T-helper 22 cell (primary cell): ENCODE measurements around the gene MARF1.
"Not testable (repeated sequence)": the region's sequence is repeated elsewhere in the genome, so short reads cannot be mapped to it uniquely, and the experiment has no call there.

Experiments
- DNase-seq: peaks from one replicate; pipeline ENCODE4 v3.0.0-alpha.2; 2020; ENCODE audit warnings: low read depth

Gene MARF1

DNA sequence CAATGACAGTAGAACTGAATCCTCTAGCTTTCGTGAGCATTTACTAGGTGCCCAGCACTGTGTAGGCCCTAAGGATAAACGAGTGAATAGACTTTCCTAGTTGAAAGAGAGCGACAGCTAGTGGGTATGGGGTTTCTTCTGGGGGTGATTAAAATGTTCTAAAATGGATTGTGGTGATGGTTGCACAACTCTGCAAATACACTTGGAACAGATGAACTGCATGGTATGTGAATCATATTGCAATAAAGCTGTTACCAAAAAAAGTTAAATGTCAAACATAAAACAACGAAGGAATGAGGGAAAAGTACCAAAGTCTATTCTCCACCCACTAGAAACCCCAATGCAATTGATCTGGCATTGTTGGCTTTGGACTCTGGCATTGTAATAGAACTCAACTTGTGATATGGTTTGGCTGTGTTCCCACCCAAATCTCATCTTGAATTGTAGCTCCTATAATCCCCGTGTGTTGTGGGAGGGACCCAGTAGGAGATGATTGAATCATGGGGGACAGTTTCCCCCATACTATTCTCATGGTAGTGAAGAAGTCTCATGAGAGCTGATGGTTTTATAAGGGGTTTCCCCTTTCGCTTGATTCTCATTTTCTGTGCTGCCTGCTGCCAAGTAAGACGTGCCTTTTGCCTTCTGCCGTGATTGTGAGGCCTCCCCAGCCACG is 70.5 kb downstream of the MARF1 start:
- no peak for DNase-seq

DNA sequence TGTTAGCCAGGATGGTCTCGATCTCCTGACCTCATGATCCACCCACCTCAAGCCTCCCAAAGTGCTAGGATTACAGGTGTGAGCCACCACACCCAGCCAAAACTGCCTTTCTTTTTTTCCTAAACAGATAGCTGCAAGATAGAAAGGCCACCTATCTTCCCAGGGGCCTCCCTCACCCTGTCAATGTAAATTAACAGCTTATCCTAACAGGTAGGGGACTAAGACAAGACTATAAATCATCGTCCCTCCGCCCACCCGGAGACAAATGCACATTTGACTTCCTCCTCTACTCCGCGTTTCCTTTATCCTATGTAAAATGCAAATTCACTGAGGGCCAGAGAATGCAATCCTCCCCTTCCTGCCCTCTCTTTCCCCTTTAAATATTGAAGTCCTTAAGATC is 71.4 kb downstream of the MARF1 start:
- DNase-seq: no peak

DNA sequence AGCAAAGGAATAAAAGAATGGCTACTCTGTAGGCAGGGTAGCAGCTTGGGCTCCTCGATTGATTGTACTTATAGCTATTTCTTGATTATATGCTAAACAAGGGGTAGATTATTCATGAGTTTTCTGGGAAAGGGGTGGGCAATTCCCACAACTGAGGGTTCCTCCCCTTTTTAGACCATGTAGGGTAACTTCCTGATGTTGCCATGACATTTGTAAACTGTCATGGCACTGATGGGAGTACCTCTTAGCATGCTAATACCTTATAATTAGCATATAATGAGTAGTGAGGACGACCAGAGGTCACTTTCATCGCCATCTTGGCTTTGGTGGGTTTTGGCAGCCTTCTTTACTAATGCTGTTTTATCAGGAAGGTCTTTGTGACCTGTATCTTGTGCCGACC is 72.3 kb downstream of the MARF1 start:
- DNase-seq: not testable (repeated sequence)

DNA sequence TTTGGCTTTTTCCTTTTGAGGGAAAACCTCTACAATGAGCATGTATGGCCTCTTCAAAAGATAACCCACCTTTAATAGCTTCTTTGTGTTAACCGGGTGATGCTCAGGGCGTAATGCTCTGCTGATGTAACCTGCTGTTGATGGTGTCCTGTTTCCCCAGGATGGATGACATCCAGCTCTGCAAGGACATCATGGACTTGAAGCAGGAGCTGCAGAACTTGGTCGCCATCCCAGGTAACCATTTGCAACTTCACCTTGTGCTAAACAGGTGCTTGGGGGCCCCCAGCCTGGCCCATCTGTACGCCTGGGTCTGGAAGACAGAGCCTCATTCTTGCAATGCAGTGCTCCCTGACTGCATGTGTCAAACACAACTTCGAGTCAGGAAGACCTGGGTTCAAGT is 75.1 kb downstream of the MARF1 start:
- no peak for DNase-seq

DNA sequence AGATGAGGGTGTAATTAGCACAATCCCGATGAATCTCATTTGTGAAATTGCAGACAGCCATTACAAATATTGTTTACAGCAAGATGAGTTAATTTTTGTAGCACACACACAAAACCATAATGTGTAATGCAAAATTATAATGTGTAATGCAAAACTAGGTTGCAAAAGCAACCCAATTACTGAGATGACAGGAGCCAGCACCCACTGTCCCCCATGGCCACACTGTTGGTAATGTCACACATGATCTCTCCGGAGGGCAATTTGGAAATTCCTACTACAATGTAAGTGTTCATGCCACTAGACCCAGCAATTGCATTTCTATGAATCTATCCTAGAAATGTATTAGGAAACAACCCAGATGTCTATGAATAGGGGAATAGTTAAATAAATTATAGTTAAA is 76.9 kb downstream of the MARF1 start:
- DNase-seq: no peak

DNA sequence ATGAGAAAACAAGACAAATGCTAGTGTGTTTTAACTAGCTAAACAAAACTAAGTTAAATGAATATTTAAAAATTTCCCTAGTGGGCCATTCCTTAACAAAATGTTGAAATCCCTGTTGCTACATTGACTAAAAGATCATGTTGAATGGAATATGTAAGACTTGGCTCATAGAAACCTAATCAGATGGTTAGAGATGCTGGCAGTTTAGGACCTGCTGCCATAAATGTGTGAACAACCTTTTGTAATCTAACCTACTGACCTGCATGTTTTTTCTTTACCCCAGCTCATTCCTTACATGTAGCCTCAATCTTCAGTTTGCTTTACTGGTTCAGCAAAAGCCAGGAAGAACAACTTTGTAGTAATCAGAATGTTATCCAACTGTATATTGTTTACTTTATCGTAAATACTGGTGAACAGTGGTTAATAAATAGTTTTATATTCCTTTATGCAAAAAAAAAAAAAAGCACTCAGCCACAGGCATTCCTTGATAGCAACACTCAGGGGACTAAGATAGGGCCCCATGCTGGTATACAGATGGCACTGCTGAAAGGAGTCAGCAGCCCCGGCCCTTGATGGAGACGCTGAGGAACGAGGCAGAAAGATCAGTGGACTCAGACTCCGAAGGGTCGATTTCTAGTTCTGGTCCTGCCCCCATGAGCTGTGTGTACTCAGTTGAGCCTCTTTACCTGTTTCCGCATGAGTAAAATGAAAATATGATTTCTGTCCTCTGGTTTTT is 78.2 kb downstream of the MARF1 start:
- no peak for DNase-seq

DNA sequence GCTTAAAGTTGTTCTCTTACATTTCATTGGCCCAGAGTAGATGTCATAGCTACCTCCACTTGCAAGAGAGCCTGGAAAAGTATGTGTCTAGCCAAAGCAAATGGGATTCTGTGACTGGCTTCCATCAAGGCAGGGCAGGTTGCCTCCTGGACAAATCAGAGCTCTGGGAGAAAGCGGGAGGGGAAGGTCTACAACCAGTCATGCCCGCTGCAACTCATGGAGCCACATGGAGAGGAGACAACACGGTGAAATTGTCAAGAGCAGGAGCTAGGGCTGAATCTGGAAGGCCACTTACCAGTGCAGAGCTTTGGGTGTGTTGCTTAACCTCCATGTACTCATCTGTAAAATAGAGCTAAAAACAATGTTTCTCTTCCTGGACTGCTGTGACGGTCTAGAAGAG is 83.8 kb downstream of the MARF1 start:
- no peak for DNase-seq

DNA sequence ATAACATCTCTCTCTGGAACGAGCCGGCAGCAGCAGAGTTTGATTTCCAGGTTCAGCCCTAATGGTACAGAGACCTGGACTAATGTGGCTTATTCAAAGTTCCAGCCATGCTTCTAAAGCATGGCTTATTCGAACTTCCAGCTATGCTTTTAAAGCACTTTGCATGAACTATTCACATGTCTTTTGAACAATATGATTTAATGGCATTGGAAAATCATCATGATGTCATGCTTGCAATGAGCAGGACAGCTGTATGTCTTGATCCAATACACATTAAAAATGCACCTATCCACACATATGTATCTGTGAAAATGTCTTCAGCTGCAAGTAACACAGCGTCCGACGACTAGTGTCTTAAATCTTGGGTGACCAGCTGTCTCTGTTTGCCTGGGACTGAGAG is 85.7 kb downstream of the MARF1 start:
- DNase-seq: no peak

DNA sequence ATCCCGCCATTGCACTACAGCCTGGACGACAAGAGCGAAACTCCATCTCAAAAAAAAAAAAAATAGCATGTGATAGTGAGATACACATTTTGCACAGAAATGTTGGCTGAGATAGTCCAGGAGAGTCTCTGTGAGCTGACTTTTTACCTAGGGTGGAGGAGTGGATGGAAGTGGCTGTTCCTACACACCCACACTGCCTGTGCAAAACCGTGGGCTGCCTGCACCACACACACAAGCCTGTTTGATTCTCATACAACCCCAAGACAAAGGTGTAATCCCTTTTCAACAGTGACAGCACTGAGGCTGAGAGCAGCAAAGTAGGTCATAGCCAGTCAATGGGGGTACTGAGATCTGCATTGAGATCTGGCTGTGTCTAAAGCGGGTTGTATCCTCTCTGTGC is 86.8 kb downstream of the MARF1 start:
- DNase-seq: no peak

DNA sequence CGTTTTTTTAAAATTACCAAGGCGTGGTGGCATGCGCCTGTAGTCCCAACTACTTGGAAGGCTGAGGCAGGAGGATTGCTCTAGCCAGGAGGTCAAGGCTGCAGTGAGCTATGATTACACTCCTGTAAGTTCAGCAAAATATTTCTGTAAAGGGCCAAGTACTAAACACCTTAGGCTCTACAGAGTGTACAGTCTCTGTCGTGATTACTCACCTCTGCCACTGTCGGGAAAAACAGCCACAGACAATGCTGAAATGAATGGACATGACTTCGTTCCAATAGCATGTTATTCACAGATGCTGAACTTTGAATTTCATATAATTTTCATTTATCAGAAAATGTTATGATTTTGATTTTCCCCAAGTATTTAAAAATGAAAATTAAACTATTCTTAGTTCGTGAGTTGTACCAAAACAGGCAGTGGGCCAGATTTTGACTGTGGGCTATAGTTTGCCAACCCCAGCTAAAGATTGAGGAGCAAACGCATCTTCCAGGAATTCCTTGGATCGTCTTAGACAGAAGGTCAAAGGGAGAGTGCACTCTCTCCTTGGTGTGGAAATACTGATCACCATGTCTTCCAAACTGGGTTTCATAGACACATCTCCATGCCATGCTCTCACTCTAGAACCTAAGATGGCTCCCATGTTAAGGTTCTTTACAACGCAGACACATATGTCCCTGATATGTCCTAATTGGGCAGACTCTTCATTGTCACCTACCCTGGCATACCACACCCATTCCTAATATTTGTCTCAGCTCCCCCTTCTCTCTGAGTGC is 89.5 kb downstream of the MARF1 start:
- no peak for DNase-seq

DNA sequence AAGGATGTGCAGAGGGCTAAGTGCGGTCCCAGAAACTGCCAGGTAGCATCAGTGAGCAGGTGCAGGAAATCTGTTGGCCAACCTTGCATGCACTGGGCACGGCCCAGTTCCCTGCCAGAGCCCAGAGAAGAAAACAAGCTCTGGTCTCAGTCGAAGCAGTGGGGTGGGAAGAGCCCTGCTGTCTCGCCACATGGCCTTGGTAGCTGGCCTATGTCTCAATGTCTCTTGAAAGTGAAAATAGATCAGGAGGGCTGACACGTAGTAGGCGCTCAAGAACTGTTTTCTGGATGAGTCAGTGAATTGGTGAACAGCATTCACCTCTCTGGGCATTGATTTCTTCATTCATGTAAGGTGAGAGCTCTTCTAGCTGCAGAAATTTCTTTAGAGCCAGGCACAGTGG is 90.4 kb downstream of the MARF1 start:
- DNase-seq: no peak

DNA sequence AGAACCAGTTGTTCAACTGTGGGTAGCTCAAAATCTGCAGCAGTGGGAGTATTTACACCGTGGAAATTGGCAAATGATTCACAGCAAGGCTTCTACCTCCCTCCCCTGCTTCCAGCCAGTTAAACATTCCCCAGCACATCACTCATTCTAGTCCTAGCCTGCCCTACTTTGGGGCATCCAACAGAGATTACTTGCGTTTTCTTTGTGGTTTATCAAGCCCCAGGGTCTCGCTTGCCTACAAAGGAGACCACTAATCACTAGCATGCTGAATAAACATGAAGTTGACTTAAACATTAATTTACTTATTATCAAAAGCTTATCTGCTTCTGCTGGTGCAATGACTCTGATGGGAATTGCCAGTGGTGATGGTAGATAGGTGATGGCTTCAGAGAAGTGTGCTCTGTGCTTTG is 94.5 kb downstream of the MARF1 start:
- no peak for DNase-seq

DNA sequence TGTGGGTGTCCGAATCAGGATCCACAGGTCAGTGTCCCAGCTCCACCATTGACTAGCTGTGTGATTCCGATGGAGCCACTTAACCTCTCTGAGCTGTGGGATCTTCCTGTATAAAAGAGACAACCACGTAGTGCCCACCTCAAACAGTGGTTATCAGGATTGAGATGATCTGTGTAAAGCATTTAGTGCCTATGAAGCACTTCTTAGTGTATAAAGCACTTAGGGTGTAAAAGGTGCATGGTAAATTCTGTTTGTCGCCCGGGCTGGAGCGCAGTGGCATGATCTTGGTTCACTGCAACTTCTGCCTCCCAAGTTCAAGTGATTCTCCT is 95.2 kb downstream of the MARF1 start:
- DNase-seq: no peak

DNA sequence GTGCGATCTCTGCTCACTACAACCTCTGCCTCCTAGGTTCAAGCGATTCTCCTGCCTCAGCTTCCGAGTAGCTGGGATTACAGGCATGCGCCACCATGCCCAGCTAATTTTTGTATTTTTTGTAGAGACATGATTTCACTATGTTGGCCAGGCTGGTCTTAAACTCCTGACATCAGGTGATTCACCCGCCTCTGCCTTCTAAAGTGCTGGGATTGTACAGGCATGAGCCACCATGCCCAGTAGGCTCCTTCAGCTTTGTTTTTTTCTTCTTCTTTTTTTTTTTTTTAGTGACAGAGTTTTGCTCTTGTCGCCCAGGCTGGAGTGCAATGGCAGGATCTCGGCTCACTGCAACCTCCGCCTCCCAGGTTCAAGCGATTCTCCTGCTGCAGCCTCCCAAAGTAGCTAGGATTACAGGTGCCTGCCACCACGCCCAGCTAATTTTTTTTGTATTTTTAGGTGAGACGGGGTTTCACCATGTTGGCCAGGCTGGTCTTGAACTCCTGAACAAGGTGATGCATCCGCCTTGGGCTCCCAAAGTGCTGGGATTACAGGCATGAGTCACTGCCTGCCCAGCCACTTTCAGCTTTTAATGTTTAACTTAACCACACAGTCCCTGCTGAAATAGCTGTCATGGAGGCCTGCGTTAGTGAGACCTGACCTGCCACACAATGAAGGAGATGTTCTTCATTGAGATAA is 95.7 kb downstream of the MARF1 start:
- DNase-seq: not testable (repeated sequence)

DNA sequence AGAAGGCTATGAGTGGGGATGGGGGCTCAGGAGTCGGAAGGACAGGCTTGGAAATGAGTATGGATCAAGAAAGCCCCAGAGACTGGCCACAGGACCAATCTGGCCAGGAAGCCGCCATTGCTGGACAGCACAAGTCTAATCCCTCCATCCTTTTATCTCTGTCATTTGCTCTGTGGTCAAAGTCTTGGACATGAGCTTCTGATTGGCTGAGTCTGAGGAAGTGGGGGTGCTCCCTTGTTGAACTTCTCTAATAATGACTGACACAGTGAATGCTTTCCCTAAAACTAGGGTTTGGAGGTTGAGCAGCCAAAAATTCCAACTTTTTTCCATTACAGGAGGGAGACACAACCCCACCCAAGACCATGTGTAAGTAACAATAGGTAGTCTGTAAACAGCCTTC is 97.4 kb downstream of the MARF1 start:
- no peak for DNase-seq

DNA sequence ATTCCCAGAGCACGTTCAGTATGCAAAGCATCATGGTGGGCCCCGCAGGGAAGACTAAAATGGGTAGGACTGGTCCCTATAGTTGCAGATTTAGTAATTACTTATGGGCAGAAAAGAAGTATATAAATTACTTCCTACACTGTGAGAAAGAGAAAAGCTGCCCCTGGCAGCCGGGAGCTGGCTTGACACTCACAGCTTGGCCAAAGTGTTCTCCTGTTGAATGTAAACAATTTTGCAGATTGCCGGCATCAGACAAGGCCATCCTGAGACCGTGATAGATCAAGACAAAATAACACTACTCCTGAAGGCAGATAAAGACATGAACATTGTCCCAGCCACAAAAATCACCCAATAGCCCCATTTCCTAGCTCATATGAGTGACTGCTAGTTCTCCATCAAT is 98.5 kb downstream of the MARF1 start:
- DNase-seq: no peak
